Forelimb muscle (tissue), 1 donor: ENCODE data around the gene UCK2. TPM values are rescaled to one million over a fixed set of nuclear protein-coding genes. Genes with fewer than 3 reads are reported as not detected.
A peak's percentile ranks its signal among the peaks of the same experiment; 100 is the strongest.

ENCODE experiments used
- DNase-seq: peaks from one replicate; pipeline ENCODE4 v3.0.0-alpha.2; 2013; ENCODE audit warnings: low read depth
- polyA plus RNA-seq: library from polyadenylated mRNA; unstranded; fragments of 120-200 nt; gene quantifications from one replicate; pipeline ENCODE4 v1.2.1, GENCODE V29; 2013; ENCODE audit not compliant: insufficient read length

UCK2 gene
- polyA plus RNA-seq, 1 donor: 13.4 TPM

DNA sequence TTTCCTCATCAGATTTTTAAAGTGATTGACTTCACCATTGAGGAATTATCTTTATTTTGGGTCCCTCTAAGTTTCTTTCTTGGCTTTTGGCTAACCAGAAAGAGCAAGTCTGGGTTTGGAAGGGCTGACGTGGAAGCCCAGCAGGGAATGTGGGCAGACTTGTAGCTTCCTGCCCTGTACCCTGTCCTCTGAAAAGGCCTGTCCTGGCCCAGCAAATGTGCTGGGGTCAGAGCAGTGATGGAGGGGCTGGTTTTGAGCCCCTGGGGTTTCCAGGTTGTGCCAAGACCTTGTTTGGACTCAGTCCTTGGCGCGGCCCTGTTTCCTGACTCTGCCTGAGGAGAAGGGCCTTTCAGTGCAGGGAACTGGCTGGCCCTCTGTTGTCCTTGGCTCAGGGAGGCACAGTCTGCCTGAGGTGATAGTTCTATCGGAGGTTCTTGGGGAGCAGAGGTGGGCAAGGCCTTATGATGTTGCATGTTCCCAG is 72.1 kb downstream of the UCK2 start:
- no peak for DNase-seq

GRCh38 chr1:165900576-165901380 is 73.4 kb downstream of the UCK2 start:
- DNase-seq: no peak

DNA sequence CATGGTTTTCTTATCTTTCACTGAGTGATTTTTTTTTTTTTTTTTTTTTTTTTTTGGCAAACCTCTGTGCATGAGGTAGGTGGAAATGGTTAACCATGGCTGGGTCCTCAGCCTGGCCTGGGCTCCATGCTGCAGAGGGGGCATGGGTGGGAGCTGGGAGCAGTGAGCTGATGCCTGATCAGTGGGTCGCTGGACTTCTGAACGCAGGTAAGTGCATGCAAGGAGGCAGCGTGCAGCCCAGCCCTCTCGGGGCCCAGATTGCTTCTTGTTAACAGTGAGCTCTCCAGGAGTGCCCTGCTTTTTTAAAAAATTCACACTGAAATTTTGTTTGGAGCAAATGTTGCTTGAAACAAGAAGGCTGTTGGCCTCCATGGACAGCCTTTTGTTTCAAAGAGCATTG is 75.2 kb downstream of the UCK2 start:
- no peak for DNase-seq

DNA sequence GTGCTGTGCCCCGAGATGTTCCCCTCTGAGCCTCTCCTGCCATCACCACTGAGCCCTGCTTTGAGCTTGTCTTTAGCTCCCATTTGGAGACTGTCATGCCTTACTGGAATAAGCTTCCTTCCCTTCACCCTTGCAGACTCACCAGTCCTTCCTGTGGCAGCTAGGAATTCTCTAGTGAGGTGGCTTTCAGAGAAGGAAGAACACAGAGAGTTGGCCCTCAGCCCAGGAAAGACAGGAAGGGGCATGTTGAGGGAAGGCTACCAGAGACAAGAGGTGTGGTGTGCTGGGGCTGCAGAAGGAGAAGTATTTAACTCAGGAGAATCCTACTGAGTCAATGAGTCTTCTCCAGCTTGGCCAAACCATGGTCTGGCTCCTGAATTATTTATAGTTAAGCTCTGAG is 76.3 kb downstream of the UCK2 start:
- no peak for DNase-seq

GRCh38 chr1:165904948-165905347 is 77.5 kb downstream of the UCK2 start:
- no peak for DNase-seq

- DNase-seq: no peak
Measured at GRCh38 chr1:165905853-165906252, 78.4 kb downstream of the UCK2 start.

GRCh38 chr1:165907256-165907857 is 79.9 kb downstream of the UCK2 start:
- no peak for DNase-seq

DNA sequence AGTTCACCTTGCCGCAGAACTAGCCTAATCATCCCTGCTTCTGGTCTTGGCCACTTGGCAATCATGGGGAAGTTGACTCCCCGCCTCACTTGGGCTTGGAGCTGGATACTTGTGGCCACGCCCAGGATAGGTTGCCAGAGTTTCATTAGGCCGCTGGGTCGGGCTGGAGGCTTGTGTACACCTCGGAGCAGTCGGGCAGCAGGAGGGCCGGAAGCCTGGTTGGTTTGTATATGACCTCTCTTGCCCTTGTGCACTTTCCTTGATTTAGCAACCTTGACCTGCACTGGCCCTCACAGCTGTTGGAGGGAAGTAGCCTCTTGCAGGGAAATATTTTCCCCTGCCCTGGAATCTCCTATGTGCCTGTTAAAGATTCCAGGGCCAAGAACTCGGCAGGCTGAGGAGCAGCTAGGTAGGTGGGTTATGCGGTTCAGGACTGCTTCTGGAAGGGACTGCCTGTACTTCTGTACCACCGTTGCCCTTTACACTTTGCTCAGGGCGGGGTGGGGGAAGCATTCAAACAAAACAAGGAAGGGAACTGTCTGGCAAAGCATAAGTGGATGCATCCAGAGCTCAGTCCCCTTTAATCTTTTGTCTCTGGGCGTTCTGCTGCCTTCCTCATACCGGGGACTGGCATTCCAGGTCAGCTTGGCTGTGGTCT is 83.5 kb downstream of the UCK2 start:
- no peak for DNase-seq

GRCh38 chr1:165911609-165912281 is 84.3 kb downstream of the UCK2 start:
- no peak for DNase-seq

DNA sequence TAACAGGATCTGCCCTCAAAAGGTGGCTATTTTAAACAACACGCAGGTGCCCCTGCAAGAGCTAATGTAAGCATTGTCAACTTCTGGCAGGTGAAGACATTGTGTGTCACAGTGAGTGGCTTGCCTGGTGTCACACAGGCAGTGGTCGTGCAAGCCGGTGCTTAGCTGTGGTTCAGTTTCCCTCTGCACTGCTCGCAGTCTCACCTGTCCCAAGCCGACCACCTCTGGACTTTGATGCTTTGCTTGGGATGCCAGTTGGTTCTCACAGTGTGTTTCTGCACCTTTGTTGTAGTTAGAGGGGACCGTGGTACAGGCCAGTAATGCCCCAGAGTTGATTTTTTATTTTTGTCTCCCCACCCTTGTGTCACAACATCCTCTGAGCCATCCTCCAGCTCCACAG is 85.2 kb downstream of the UCK2 start:
- DNase-seq: no peak

GRCh38 chr1:165914136-165914798 is 86.9 kb downstream of the UCK2 start:
- DNase-seq: peak; percentile 78

GRCh38 chr1:165915480-165915879 is 88.1 kb downstream of the UCK2 start:
- no peak for DNase-seq

DNA sequence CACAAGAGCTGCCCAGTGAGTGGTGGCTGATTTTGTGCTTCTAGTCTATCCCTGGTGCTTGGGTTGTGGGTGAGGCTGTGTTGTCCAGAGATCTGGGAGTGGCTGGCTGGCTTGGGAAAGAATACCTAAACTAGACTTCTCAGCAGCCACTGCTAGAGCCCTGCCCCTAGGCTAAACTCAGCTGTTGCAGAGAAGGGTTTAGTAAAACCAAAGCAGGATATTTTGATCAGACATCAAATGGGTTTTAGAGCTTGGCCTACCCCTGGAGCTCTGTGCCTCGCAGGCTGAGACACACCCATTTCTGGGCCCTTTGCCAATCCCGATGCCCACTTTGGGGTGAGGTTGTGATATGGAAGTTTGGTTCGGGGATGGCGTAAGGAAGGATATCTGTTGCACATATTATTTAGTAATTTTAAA is 88.5 kb downstream of the UCK2 start:
- no peak for DNase-seq

- no peak for DNase-seq
Measured at GRCh38 chr1:165917166-165917565, 89.8 kb downstream of the UCK2 start.

DNA sequence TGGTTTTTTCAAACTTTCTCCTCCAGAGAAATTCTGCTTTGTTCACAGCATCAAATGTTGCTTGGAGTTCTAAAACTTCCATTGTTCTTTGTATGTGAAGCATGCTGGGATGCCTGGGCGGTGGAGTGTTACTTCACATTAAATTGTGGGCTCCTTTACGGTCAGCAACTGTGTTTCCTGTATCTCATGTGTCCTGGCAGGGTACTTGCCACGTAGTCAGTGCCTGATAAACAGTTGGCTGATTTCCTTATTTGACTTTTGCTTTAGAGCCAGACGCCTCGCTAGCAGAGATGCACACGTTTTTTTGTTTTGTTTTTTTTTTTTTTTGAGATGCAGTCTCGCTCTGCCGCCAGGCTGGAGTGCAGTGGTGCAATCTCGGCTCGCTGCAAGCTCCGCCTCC is 96.7 kb downstream of the UCK2 start:
- DNase-seq: no peak

- no peak for DNase-seq
Measured at GRCh38 chr1:165925498-165926079, 98.2 kb downstream of the UCK2 start.

GRCh38 chr1:165927169-165927568 is 99.8 kb downstream of the UCK2 start:
- DNase-seq: no peak

- DNase-seq: no peak
Measured at GRCh38 chr1:165928075-165928731, 100.8 kb downstream of the UCK2 start.

GRCh38 chr1:165930961-165931360 is 103.5 kb downstream of the UCK2 start:
- no peak for DNase-seq

DNA sequence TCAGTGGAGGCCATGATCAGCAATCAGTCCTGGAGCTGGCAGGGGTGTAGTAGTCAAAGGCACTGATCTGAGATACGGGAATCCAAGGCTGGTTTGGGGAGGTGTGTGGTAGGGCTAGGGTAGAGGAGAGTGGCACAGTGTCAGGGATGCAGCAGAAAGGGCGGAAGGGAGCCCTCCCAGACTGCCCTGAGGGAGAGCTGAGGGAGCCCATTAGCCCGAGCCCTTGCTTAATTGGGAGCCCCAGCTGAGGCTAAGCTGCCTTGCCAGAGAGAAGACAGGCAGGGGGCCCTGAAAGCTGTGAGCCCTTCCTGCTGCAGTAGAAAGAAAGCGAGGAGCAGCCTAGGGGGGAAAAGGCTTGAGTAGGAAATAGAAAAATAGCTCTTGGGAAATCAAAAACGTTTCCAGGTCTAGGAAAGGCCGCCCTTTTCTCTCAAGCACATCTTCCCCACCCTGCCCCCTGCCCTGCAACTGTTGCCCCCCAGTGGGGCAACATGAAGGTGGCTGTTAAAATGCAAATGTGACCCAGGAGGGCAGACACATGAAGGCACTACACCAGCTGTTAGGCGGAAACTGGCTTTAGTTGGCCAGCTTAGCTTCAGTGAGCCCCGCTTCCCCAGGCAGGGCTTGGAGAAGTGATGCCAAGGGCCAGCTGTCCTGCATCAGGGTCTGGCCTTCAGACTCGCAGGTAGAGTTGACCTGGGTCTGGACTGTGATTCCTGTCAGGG is 106.2 kb downstream of the UCK2 start:
- no peak for DNase-seq
